K562 treated with DMSO at 1 percent for 24 hours (cell line): ENCODE results near the gene BABAM2. TPM values are rescaled to one million over a fixed set of nuclear protein-coding genes. Genes with fewer than 3 reads are reported as not detected.

ENCODE experiments used
- total RNA-seq: library from RNA; unstranded; fragments of 300-600 nt; gene quantifications from 2 replicates; pipeline ENCODE4 v1.2.3, GENCODE V29; 2022; ENCODE audit warnings: low read depth; ENCODE audit not compliant: insufficient read depth

Gene BABAM2
- 15.7 and 18.7 TPM in 2 replicates for total RNA-seq

DNA sequence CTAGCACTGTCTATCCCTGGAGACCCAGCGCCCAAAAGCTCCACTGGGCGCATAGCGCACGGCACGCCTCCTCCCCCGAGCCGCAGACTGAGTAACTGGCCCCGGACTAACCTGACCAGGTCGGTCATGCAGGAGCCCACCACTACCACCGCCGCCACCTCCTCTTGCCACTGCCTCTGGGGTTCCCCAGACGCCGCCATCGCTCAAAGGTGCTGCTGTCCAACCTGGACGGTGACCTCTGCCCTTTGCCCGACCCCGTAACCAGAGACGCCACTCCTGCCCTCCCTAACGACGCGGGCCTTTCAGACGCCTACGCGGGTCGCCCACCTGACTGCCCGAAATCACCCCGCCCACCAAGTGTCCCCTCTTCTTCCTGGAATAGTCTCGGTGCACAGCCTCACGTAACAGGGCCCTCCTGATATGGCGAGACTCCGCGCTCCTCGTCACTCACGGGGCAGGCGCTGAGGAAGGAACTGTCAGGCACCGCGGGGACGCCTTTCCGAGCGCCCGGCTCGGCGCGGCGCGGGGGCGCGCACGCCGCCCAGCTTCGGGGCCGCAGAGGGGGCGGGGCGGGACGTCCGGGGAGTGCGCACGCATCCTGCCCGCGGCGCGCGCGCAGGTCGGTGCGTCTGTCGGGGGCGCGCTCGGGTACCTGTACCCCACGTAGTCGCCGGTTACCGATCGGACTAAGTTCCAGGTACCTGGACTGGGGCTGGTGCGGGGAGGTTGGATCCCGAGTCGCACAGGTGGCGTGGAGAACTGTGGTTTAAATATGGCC lies at the start of gene BABAM2, which contains the start of gene RBKS:
Gene BABAM2 (plus strand): TSS at position 584 of the 778 bp plus-strand sequence. CDS start 3,828 bp downstream, outside the sequence.
Gene RBKS (minus strand): TSS at position 242 of the 778 bp plus-strand sequence. CDS start 42 bp downstream, at position 200.

Other genes starting within 250 kb of the BABAM2 start
- gene SUPT7L, start 227.1 kb upstream of the BABAM2 start, total RNA-seq, result 29.6 and 32.2 TPM in 2 replicates
- 34.2 and 36.1 TPM in 2 replicates for gene SLC4A1AP, start 226.8 kb upstream of the BABAM2 start, total RNA-seq
- gene MRPL33, start 119.0 kb upstream of the BABAM2 start, total RNA-seq, result 73.8 and 78.4 TPM in 2 replicates
- 0.54 and 0.96 TPM in 2 replicates for gene RBKS, start 342 bp upstream of the BABAM2 start, total RNA-seq